Measurements from ENCODE around the gene EN2. TPM values are rescaled to one million over a fixed set of nuclear protein-coding genes. Genes with fewer than 3 reads are reported as not detected.
"Not testable (repeated sequence)": the region's sequence is repeated elsewhere in the genome, so short reads cannot be mapped to it uniquely, and the experiment has no call there.

Gene EN2
- total RNA-seq, 2 donors from 2014 or later, result not detected

DNA sequence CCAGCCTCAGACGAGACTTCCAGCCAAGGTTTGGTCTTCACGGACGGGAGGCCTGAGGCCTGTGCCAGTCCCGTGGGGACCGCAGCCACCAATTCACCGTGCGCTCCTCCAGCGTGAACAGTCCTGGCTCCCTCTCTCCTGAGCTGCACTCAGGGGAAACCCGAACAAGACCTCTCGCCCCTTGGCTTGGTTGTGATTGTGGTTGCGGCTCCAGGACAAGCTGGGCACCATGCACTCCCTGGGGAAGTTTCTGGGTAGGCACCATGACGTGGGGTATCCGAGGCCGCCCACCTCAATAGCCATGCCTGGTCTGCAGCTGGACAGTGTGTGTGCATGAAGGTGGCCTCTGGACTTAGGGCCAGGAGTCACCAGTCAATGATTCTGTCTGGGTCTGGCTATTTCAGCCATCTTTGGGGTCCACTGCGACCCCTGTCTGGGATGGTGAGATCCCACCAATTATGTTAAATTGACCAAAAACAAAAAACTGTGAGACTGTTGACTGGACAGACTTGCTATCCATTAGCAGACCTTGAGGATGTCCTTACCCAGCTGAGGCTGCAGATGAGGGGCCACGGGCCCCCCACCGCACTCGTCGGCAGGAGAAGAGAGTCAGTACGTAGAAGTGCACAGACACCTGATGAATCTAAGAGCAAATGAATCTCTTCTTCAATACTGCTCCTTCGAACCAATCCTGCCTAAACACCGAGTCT is 33.5 kb upstream of the EN2 start:
- no peak for DNase-seq
- intact Hi-C loops (cut with DNase I, micrococcal nuclease), result no loop called here

GRCh38 chr7:155425011-155425340 is 33.0 kb upstream of the EN2 start:
- no peak for ATAC-seq

More for the DNA sequence above, 33.5 kb upstream of the EN2 start:
- ATAC-seq, result no peak

GRCh38 chr7:155425887-155426286 is 32.0 kb upstream of the EN2 start:
- no peak for DNase-seq
- intact Hi-C loops (cut with DNase I, micrococcal nuclease), result no loop called here
- ATAC-seq, result no peak

More at GRCh38 chr7:155425011-155425340, 33.0 kb upstream of the EN2 start:
- no peak for DNase-seq
- intact Hi-C loops (cut with DNase I, micrococcal nuclease), result no loop called here

GRCh38 chr7:155426543-155427410 is 31.2 kb upstream of the EN2 start:
- no peak for DNase-seq
- intact Hi-C loops (cut with DNase I, micrococcal nuclease), result no loop called here

DNA sequence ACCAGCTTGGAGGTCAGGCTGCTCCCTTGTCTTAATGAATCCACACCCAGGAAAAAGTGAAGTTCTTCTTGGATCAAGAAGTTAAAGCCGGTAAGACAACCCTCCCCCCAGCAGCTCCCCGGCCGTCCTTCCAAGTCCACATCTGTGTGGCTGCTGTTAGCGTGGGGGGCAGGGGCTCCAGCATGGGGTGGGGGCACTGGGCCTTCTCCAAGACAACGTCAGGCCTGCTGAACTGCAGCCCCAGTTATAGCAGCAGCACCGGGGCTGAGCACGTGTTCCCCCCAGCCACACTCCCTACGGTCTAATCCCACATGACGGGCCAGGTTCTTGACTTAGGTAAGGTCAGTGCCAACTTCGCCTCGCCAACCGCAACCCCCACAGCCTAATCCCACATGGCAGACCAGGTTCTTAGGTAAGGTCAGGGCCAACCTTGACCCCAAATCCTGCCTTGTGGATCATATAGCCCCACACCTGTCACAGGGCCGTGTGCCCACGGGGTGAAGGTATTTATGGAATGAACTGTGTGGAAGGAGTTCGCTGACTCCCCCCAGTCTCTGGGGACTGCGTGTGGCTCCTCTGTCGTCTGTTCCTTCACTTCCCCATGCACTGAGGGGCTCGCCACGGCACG is 30.4 kb upstream of the EN2 start:
- DNase-seq (no peak), ATAC-seq (no peak)
- intact Hi-C loops (cut with DNase I, micrococcal nuclease), result no loop called here

More at GRCh38 chr7:155426543-155427410, 31.2 kb upstream of the EN2 start:
- ATAC-seq, result no peak

- intact Hi-C loops (cut with DNase I, micrococcal nuclease), result no loop called here
- DNase-seq (no peak), ATAC-seq (no peak)
Observed at GRCh38 chr7:155428171-155428834, 29.6 kb upstream of the EN2 start.

- ATAC-seq (no peak), DNase-seq (no peak)
- intact Hi-C loops (cut with DNase I, micrococcal nuclease), result no loop called here
Observed at GRCh38 chr7:155429651-155430050, 28.3 kb upstream of the EN2 start.

DNA sequence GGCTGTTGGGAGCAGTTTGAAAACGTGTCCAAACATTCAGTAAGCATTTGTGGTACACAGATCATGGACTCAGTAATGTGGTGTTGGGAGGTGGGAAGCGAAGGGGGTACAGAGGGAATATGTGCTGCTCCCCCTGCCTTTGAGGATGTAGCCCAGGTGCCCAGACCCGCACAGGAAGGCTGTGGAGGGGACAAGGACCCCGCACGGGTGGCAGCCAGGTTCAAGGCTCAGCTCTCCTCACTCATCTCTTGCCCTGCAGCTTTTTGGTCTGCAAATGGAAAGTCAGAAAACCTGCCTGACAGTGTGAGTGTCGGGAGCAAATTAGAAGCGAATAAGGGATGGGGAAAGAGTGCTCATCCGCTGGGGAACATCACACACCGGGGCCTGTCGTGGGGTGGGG is 27.3 kb upstream of the EN2 start:
- intact Hi-C loops (cut with DNase I, micrococcal nuclease), result no loop called here
- ATAC-seq (no peak), DNase-seq (no peak)

GRCh38 chr7:155431231-155431630 is 26.7 kb upstream of the EN2 start:
- intact Hi-C loops (cut with DNase I, micrococcal nuclease), result no loop called here
- ATAC-seq (no peak), DNase-seq (no peak)

GRCh38 chr7:155431711-155432110 is 26.2 kb upstream of the EN2 start:
- intact Hi-C loops (cut with DNase I, micrococcal nuclease), result no loop called here
- DNase-seq (no peak), ATAC-seq (no peak)

DNA sequence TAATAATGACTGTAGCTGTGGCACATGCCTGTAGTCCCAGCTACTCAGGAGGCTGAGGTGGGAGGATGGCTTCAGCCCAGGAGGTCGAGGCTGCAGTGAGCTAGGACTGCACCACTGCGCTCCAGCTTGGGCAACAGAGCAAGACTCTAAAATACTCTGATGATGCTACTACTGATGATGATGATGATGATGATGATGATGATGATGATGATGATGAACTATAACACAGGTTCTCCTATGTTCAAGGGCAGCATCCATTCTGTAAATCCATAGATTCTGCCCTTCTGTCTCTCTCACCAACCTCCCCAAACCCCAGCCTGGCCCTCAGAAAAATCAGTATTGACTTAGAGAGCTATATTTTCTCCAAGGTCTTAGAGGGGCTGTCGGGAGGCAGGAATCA is 22.8 kb upstream of the EN2 start:
- intact Hi-C loops (cut with DNase I, micrococcal nuclease), result no loop called here
- ATAC-seq, result no peak
- DNase-seq, result no peak

DNA sequence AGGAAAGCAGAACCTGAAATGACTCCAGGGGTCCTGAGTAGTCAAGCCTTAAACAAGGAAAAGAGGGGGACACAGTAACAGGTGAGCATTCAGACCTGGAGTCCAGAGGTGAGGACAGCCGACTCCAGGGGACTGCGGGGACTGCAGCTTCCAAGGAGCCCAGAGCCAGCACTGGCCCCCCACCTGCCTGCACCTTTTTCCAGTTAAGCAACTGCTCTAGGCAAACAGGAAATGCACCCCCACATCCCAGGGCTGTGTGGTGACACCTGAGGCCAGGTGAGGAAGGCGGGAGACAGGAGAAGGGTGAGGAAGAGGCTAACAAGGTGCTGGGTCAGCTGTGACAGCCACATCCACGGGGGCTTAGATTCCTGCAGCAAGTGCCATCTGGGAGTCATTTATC is 20.1 kb upstream of the EN2 start:
- DNase-seq (no peak), ATAC-seq (no peak)
- intact Hi-C loops (cut with DNase I, micrococcal nuclease), result no loop called here

DNA sequence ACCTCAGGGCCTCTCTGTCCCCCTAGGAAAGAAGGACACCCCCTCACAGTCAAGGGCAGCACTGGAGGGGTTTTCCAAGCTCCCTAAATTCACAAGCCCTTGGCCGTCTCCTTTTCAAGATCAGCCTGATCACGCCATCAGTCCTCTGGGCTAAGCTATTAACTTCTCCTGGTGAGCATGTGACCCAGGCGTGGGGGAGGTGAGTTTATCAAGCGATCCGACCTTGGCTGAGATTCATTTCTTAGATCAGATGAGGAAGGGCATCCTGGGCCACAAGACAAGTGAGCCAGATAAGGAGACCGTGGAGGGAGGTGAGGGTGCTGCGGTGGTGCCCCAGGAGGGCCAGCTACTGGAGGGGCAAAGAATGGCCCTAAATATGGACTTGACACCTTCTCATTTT is 19.2 kb upstream of the EN2 start:
- intact Hi-C loops (cut with DNase I, micrococcal nuclease), result no loop called here
- no peak for ATAC-seq
- DNase-seq, result no peak

DNA sequence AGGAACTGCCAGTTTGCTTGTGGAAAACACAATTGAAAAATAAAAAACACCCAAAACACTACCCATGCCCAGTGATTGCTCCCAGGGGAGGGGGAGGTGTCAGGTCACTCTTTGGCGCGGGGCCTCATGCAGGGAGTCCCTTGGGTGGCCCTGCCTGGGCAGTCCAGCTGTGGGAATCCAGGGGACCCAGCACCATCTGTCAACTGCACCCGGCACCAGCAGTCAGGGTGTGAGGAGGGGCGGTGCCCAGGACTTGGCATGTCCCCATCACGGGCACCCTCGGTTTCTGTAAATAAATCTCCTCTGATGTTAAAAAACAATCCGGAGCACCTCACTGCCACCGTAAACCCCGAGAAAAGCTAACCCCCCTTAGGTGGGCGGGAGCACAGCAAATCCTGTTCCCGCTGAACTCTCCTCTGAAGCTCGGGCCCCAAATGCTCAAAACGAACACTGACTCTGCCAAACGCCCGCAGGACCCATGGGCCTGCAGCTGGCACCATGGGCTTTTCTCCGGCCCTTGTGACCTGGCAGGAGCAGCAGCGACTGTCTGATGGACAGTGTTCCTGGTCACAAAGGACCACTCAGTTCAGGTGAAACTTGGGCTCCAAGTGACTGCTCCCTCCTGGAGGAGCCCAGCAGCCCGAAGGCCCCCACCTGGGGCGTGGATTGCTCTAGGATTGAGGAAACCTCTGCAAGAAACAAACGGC is 18.5 kb upstream of the EN2 start:
- ATAC-seq (no peak), DNase-seq (no peak)
- intact Hi-C loops (cut with DNase I, micrococcal nuclease), result no loop called here

DNA sequence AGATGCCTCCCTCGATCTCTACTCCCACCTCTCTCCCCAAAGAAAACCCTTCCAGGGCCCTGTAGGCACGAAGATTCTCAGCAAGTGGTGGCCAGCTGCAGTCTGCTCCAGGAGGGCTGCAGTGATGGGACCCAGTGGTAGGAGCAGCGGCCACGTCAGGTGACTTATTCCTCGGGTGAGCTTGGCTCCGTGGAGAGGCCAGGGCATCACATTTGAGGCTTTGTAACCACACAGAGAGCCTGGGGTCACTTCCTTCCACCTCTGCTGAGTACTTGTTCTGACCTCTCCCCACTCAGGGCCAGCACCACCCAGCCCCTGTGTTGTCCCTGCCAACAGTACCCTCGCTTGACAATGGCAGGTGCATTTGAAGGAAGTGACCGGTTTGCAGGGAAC is 17.9 kb upstream of the EN2 start:
- ATAC-seq, result no peak
- DNase-seq, result no peak
- intact Hi-C loops (cut with DNase I, micrococcal nuclease), result no loop called here

GRCh38 chr7:155441856-155442255 is 16.1 kb upstream of the EN2 start:
- ATAC-seq (no peak), DNase-seq (no peak)
- intact Hi-C loops (cut with DNase I, micrococcal nuclease), result no loop called here

- intact Hi-C loops (cut with DNase I, micrococcal nuclease), result no loop called here
- no peak for DNase-seq
- ATAC-seq, result no peak
Observed at GRCh38 chr7:155444746-155445145, 13.2 kb upstream of the EN2 start.

- intact Hi-C loops (cut with DNase I, micrococcal nuclease); DNase-seq; ATAC-seq: not testable (repeated sequence)
Observed at GRCh38 chr7:155445606-155446005, 12.3 kb upstream of the EN2 start.

DNA sequence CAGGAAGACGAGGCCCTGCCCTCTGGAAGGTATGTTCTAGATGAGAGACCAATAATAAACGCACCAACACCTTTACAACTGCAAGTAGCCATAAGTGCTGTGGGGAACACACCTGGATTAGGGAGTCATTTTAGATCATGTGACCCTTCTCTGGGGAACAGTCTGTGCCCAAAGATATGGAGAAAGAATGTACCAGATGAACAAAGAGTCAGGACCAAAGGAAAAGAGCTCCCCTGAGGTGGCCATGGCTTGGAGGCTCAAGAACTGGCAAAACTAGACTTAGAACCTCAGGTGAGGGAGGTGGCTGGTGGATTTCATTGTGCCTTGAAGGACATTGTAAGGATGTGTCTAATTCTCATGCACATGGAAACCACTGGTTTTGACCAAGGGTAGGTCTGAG is 10.3 kb upstream of the EN2 start:
- intact Hi-C loops (cut with DNase I, micrococcal nuclease), result no loop called here
- DNase-seq (no peak), ATAC-seq (no peak)
